Measurements from ENCODE around the gene ANKRD34A.
"Not testable (repeated sequence)": the region's sequence is repeated elsewhere in the genome, so short reads cannot be mapped to it uniquely, and the experiment has no call there.

ANKRD34A gene

DNA sequence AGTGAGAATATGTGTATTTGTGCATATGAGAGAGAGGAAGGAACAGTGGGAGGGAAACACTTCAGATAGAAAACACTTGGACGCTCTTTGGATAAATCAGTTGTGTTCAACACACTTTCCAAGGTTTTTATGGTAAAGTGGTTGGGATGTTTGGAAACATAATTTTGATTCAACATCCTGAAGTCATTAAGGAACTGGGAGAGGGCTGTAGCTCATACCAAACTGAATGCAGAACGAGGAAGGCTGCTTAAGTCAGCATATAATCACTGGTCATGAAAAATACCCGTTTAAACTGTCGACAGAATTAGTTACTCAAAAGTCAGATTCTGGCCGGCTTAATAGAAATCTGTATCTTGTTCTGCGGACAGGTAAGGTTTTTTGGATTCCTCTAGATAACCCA lies 21.5 kb downstream of the ANKRD34A start:
- no peak for DNase-seq (ENCODE audit: low read depth)

DNA sequence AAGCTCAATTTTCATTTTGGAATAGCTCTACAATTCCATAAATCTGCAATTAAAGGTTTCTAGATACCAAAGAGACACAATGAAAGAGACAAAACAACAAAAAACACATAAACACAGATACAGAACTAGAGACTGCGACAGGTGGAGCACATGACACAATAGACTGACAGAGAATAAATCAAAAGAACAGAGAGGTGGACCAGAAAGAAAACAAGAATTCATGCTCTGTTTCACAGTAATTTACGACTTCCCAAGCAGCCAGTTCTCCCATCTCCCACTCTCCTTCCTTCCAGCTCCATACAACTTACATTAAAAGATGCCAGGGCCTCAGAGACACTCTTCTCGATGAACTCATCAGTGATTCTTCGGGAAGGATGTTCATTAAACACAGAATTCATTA lies 22.0 kb downstream of the ANKRD34A start:
- no peak for DNase-seq (ENCODE audit: low read depth)

DNA sequence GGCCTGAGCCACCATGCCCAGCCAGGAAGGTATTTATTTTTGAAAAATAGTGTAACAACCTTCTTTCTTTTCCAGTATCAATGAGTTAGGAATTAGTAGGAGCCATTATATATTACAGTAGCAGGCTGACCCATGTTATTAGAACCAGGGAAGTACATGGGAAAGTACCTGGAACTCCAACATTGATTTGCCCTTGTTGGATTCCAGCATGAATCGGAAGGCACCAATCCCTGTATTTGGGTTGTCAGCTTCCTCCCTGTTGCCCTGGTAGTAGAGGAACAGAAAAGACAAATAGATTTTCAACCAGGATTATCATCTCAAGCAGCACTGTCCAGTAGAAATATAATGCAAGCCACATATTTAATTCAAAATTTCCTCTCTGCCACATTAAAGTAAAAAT lies 26.9 kb downstream of the ANKRD34A start:
- DNase-seq (ENCODE audit: low read depth) = no peak

DNA sequence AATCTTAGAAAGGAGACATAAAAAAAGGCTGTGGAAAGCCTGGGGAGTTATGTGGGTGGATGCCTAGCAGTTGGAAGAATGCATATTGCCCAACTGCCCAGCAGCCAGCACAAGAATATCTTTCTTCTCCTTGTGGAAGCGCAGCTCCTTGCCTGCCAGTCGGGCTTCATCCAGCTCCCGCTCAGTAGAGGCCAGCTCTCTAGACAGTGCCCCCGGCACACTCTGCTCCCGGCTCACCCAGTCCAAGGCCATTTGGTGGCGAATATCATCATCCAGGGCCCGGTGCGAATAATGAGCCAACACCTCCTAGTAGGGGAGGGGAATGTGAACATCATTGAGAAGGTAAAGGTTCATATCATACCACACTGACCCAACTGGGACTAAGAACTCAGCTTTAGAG lies 28.1 kb downstream of the ANKRD34A start:
- DNase-seq (ENCODE audit: low read depth) = no peak

DNA sequence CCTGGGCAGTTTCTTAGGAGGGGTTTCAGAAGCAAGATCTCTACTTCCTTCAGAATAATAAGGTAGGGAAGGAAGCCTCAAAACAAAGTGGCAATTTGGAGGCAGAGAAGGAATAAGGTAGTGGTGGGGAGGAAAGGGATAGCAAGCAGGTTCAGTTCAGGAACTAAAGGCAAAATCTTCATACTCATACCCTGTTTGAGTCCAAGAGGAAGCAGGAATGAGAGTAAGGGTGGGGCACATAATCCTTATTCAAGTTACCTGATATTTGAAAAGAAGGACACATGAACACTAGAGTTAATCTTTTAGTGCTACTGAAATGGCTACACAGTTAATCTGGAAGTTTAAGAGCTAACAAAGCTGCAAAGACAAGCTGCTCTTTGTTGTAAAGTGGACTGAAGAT lies 28.7 kb downstream of the ANKRD34A start:
- DNase-seq (ENCODE audit: low read depth) = no peak

DNA sequence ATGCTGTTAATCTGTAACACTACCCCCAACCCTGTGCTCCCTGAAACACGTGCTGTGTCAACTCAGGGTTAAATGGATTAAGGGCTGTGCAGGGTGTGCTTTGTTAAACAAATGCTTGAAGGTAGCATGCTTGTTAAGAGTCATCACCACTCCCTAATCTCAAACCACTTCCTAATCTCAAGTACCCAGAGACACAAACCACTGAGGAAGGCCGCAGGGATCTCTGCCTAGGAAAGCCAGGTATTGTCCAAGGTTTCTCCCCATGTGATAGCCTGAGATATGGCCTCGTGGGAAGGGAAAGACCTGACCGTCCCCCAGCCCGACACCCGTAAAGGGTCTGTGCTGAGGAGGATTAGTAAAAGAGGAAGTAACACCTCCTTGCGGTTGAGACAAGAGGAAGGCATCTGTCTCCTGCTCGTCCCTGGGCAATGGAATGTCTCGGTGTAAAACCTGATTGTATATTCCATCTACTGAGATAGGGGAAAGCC lies 31.8 kb downstream of the ANKRD34A start:
- not testable (repeated sequence) for DNase-seq (ENCODE audit: low read depth)

DNA sequence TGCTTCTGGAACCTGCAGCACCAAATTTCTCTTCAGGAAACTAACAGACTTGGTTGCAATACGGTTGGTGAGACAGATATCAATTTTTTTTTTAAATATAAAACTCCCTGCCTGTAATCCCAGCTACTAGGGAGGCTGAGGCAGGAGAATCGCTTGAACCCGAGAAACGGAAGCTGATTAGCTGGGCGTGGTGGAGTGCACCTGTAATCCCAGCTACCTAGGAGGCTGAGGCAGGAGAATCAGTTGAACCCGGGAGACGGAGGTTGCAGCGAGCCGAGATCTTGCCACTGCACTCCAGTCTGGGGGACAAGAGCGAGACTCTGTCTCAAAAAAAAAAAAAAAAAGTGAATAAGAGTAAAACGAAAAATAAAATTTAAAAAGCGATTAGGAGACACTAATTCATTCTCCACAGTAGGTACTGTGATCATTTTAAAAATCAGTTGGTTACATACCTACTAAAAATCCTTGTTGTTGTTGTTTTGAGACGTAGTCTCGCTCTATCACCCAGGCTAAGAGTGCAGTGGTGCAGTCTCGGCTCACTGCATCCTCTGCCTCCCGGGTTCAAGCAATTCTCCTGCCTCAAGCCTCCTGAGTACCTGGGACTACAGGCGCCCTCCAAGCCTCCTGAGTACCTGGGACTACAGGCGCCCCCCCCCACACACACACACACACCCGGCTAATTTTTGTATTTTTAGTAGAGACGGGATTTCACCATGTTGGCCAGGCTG lies 36.3 kb downstream of the ANKRD34A start:
- no peak for DNase-seq (ENCODE audit: low read depth)

DNA sequence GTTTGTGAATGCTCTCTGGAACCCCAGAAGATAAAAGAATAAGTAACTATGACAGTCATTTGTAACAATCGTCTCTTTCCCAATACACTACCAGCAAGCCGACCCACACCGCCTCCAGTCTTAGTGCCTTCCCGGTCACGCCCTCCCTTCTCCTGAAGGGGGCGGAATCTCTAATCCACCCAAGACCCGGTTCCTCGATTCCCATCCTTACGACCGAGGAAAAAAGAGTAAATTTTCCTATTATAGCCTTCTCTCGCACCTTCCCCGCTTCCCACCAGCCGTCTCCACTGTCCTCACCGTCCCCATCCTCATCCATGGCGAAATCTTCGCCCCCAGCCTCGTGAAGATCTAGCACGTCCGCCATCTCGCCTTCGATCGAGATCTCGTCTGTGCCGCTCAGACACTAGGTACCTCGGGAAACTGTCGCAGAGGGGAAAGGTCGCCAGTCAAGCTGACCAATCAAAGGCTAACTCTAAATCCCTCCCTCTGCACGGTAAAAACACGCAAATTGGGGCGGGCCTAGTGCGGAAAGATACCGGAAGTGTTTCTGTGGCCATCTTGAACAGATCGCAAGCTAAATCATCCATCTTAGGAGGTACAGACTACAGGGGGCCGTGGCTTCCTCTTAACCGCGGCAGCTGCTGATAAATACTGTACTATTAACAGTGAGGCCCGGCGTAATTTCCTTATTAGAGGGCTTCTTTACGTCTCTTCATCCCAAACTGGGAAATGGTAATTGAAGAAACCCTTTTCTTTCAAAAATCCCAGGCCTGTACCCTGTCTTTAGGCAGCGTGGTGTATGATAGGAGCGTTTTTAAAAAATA lies 37.1 kb downstream of the ANKRD34A start, which contains the start of gene RBM8A:
Gene RBM8A, minus strand, starts transcription at position 422 of the 824 bp plus-strand sequence. Its CDS starts 58 bp downstream, at position 364.
- peak; percentile 99 for DNase-seq (ENCODE audit: low read depth)

DNA sequence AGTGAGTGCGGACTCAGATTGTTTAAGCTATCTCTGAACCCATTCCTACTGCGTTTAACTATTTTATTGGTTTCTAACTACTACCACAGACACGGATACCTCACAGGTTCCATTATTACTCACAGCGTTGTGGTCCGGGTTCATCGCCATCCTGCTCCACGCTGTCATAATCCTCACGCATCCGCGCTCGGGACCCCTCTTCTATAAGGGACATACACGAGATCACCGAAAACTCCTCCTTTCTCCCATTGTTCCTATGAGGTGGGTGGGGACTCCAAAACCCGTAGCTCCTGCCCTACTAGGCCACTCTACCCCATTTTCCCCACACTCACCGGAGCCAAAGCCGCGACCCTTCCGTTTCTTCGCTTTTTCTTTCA lies 37.7 kb downstream of the ANKRD34A start:
- DNase-seq (ENCODE audit: low read depth) = no peak

DNA sequence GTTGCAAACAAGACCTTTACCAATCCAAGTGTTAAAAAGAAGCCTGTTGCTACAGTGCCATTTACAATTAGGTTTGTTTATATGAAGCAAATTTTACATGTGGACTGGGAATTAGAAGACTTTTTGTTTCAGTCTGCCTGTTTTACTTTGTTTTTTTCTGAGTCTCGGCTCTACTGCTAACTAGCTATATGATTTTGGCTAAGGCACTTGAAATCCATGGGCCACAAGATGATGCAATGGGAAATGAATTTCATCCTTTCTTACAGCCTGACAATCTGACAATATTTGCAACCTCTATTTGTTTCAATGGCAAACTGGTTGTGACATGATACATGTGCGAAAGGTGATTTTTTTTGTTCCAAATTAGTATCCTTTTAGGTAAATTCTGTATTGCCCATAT lies 42.1 kb downstream of the ANKRD34A start:
- peak; percentile 24 for DNase-seq (ENCODE audit: low read depth)

DNA sequence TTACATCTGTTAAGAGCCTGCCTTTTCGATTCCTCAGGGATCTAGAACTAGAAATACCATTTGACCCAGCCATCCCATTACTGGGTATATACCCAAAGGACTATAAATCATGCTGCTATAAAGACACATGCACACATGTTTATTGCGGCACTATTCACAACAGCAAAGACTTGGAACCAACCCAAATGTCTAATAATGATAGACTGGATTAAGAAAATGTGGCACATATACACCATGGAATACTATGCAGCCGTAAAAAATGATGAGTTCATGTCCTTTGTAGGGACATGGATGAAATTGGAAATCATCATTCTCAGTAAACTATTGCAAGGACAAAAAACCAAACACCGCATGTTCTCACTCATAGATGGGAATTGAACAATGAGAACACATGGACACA lies 44.1 kb downstream of the ANKRD34A start:
- not testable (repeated sequence) for DNase-seq (ENCODE audit: low read depth)

DNA sequence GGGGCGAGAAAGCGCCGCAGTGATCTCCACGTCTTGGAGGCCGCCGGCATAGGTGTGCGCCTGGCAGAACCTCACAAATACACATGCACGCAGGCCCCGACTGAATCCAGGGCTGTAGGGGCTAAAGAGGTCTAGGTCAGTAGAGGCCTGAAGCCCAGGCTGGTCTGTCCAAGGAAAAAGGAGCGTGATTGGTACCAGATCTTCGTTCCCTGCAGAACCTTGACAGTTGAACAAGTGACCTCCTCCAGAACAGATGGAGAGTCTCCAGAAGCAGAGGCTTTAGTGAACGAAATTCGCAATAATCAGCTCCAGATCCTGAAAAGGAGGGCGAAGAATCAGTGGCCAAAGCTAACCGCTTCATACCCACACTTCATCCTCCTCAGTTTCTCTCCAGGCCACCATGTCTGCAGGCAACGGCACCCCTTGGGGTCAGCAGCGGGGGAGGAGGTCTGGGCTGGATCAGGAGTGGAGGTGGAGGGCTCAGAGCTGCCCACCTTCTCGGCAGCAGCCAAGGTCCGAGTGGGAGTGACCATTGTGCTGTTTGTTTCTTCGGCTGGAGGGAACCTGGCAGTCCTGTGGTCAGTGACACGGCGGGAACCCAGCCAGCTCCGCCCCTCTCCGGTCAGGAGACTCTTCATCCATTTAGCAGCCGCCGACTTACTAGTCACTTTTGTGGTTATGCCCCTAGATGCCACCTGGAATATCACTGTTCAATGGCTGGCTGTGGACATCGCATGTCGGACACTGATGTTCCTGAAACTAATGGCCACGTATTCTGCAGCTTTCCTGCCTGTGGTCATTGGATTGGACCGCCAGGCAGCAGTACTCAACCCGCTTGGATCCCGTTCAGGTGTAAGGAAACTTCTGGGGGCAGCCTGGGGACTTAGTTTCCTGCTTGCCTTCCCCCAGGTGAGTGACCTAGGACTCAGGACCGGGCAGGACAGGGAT lies 45.1 kb downstream of the ANKRD34A start:
- DNase-seq (ENCODE audit: low read depth) = peak; percentile 57

DNA sequence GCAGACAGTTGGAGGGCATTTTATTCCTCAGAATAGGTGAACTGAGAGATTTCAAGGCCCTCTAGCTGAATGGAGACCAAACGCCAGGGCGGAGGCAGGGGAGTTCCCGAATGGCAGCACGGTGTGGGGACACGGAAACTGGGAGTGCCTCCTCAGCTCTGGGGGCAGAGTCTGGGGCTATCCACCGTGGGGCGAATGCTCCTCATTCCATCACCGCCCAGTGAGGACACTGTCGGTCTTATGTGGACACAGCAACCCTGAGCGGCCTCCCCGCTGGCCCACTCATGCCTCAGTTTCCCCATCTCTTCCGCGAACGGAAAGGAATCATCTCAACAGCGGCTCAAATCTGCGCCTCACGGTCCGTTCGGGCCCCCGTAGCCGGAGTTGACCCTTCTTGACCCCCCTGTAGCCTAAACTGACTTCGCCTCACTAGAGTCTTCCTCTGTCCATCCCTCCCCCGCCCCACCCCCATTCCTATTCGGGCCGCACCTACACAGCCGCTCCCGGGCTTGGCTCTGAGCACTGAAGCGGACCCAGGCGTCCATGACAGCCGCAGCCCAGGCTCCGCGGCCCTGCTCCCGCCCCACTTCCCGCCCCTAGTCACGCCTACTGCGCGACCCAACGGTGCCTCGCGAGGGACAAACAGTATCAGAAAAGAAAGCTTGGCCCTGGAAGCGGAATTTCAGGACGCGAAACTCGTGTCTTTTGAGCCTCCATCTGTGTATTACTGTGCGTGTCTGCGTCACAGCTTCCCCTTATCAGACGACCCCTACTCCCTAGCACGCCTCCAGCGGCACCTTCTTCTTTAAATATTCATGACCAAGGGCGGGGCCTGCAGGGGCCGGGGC lies 46.0 kb downstream of the ANKRD34A start, which contains the start of gene PEX11B:
Gene PEX11B, minus strand, starts transcription at position 574 of the 848 bp plus-strand sequence. Its CDS starts 29 bp downstream, at position 545.
- DNase-seq (ENCODE audit: low read depth) = peak; percentile 84

DNA sequence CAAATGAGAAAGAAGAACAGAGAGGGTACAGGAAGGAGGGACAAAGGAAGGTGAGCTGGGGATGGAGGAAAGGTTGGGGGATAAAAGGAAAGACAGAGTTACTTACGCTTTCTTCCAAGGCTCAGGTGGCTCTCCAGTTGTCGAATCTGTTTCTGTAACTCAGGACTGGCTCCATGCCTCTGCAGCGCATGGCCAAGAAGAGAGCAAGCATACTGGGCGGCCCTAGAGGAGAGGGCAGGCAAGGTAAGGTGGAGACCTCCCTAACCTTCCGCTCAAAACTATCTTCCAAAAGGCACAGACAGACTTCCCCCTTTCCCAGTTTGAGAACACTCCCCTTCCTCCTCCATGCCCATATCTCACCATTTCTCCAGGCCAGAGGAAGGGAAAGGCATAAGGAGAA lies 46.8 kb downstream of the ANKRD34A start:
- DNase-seq (ENCODE audit: low read depth) = no peak

DNA sequence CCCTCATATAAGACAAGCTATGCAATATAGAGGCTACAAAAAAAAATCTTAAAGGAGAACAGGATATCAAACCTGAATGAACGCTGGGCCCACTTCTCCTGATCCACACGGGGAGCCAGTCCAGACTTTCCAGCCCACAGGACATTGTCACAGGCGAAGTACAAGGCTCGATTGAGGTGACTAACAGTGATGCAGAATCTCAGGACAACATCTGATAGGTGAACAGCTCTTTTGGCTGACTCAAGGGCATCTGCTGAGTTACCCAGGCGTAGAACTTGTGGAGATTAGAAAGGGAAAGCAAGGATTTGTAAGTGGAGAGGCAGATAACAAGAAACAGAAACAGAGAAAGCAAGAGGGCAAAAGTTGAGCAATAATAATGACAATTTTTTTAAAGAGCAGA lies 47.6 kb downstream of the ANKRD34A start:
- no peak for DNase-seq (ENCODE audit: low read depth)

DNA sequence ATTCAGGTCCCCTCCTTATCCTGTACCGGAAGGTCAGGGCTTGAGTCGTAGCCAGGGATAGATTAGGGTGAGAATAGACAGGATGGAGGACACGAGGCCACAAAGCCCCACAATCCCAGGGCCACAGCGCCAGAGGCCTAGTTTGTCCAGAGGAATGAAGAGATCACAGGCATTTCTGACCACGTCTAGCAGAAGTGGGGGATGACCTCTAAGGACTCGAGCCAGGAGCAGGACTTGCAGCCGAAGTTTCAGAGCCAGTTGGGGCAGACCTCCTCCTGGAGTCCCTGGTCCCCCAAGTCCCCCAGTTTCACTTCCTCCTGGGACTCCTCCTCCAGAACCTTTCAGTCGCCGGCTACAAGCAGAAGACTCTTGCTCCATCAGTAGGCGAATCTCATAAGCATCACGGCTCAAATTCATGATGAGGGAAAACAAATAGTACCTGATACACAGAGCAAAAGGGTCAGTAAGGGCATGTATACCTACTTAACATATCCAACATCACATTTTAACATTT lies 52.2 kb downstream of the ANKRD34A start:
- DNase-seq (ENCODE audit: low read depth) = no peak

Data from EH (cell line).